ENCODE measurements around the gene PFKFB4.

The PFKFB4 gene

DNA sequence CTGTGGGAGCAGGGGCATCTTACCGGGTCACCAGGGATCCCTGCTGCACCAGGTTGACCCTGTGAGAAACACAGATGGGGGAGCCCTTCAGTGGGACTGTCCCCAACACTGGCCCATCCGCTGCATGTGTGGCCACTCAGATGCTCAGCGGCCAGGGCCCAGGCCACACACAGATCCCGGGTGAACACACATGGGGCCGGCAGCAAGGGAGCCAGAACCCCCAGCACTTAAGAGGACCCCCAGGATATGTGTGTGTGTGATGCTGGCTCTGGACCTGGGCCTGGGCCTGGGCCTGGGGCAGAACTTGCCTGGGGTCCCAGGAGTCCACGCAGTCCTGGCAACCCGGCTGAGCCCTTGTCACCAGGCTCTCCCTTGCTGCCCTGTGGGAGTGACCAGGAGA is 11.9 kb upstream of the PFKFB4 start:
- no peaks in the 10 kb centered on the region for H3K9me3 ChIP-seq (ENCODE audit: control insufficient read depth, low read length)
- no peaks in the 10 kb centered on the region for H3K4me1 ChIP-seq (ENCODE audit: control insufficient read depth, insufficient read depth, low read length, poor library complexity, severe bottlenecking)
- no peak for DNase-seq
- H3K27ac ChIP-seq (ENCODE audit: insufficient read depth, low read length, poor library complexity, severe bottlenecking): no peak overlapping the region
- no peaks in the 10 kb centered on the region for H3K36me3 ChIP-seq (ENCODE audit: control insufficient read depth, insufficient read depth, low read length)
- H3K27me3 ChIP-seq (replicated peaks; ENCODE audit: control insufficient read depth, insufficient read depth, low read length, poor library complexity, severe bottlenecking): no peaks in the 10 kb centered on the region
- no peak overlapping the region for H3K4me3 ChIP-seq (ENCODE audit: insufficient read depth, low read depth, low read length, poor library complexity, severe bottlenecking)

DNA sequence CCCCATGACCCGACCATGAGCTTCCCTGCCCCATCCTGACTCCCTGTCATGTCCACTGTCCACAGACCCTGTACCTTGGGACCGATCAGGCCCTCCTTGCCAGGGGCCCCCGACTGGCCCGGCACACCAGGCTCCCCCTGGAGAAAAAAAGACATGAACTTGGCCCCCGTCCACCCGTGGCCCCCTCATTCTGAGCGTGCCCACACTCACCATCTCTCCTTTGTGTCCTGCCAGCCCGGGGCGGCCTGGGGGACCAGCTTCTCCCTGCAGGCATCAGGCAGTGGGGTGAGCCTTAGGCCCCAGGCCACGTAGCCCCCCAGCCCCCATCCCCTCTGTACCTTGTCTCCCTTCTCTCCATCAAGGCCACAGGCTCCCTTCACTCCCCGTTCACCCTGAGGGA is 10.9 kb upstream of the PFKFB4 start:
- H3K27ac ChIP-seq (ENCODE audit: insufficient read depth, low read length, poor library complexity, severe bottlenecking): no peak overlapping the region
- no peaks in the 10 kb centered on the region for H3K27me3 ChIP-seq (replicated peaks; ENCODE audit: control insufficient read depth, insufficient read depth, low read length, poor library complexity, severe bottlenecking)
- no peaks in the 10 kb centered on the region for H3K4me1 ChIP-seq (ENCODE audit: control insufficient read depth, insufficient read depth, low read length, poor library complexity, severe bottlenecking)
- no peaks in the 10 kb centered on the region for H3K9me3 ChIP-seq (ENCODE audit: control insufficient read depth, low read length)
- no peaks in the 10 kb centered on the region for H3K36me3 ChIP-seq (ENCODE audit: control insufficient read depth, insufficient read depth, low read length)
- DNase-seq: no peak
- no peak overlapping the region for H3K4me3 ChIP-seq (ENCODE audit: insufficient read depth, low read depth, low read length, poor library complexity, severe bottlenecking)

DNA sequence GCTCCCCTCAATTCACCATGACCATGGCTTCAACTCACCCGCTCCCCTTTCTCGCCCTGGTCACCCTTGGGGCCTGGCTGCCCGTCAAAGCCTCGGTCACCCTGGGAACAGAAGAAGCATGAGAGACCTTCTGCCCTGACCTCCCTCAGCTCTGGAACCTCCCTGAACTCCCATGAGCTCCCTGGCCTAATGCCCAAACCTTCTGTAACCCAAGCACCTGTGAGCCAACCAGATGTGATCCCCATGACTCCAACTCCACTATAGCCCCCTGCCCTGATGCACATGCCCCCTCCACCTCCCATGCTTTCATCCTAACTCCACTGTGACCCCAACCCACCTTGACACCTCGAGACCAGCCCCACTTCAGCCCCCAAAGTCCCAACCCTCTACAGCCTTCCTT is 10.5 kb upstream of the PFKFB4 start:
- no peaks in the 10 kb centered on the region for H3K27me3 ChIP-seq (replicated peaks; ENCODE audit: control insufficient read depth, insufficient read depth, low read length, poor library complexity, severe bottlenecking)
- H3K36me3 ChIP-seq (ENCODE audit: control insufficient read depth, insufficient read depth, low read length): no peaks in the 10 kb centered on the region
- H3K9me3 ChIP-seq (ENCODE audit: control insufficient read depth, low read length): no peaks in the 10 kb centered on the region
- H3K4me3 ChIP-seq (ENCODE audit: insufficient read depth, low read depth, low read length, poor library complexity, severe bottlenecking): no peak overlapping the region
- H3K4me1 ChIP-seq (ENCODE audit: control insufficient read depth, insufficient read depth, low read length, poor library complexity, severe bottlenecking): no peaks in the 10 kb centered on the region
- H3K27ac ChIP-seq (ENCODE audit: insufficient read depth, low read length, poor library complexity, severe bottlenecking): no peak overlapping the region
- no peak for DNase-seq

- no peak for DNase-seq
- Histone ChIP-seq H3K27me3 (replicated peaks; ENCODE audit: control insufficient read depth, insufficient read depth, low read length, poor library complexity, severe bottlenecking) (no peaks in the 10 kb centered on the region), H3K9me3 (ENCODE audit: control insufficient read depth, low read length) (no peaks in the 10 kb centered on the region), H3K4me3 (ENCODE audit: insufficient read depth, low read depth, low read length, poor library complexity, severe bottlenecking) (no peak overlapping the region), H3K36me3 (ENCODE audit: control insufficient read depth, insufficient read depth, low read length) (no peaks in the 10 kb centered on the region), H3K27ac (ENCODE audit: insufficient read depth, low read length, poor library complexity, severe bottlenecking) (no peak overlapping the region), H3K4me1 (ENCODE audit: control insufficient read depth, insufficient read depth, low read length, poor library complexity, severe bottlenecking) (no peaks in the 10 kb centered on the region)
These were observed 9.8 kb upstream of the PFKFB4 start for GRCh38 chr3:48566401-48566760.

DNA sequence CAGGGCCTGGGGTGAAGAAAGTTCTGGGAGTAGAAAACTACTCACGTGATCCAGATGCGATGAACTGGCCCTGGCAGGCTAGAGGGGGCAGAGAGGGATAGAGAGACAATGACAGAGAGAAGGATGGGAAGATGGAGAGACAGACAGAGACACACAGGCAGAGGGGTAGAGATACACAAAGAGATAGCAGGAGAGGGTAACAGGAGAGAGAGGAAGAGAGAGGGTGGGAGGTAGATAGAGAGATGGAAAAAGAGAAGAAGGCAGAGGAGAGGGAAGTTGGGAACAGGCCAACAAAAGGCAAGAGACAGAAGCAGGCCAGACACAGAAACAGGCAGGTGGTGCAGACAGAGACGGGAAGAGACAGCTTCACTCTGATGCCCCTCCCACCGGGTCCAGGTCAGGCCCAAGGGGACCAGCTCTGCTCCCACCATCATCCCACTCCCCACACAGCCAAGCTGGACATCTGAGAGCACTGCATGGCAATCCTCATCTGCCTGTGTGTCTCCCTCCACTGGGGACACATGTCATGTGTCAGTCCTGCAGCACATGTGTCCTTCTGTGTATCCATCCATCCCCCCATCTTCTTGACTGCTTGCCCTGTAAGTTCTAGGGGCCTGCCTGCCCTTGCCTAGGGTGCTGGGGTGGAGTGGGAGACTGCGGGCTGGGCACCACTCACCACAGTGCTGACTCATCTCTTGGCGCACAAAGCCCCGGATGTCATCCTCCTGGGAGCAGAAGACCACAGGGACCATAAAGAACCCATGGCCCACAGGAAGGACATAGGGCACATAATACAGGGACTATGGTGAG is 9.2 kb upstream of the PFKFB4 start:
- Histone ChIP-seq H3K36me3 (ENCODE audit: control insufficient read depth, insufficient read depth, low read length) (no peaks in the 10 kb centered on the region), H3K27me3 (replicated peaks; ENCODE audit: control insufficient read depth, insufficient read depth, low read length, poor library complexity, severe bottlenecking) (no peaks in the 10 kb centered on the region), H3K4me1 (ENCODE audit: control insufficient read depth, insufficient read depth, low read length, poor library complexity, severe bottlenecking) (no peaks in the 10 kb centered on the region), H3K9me3 (ENCODE audit: control insufficient read depth, low read length) (no peaks in the 10 kb centered on the region), H3K4me3 (ENCODE audit: insufficient read depth, low read depth, low read length, poor library complexity, severe bottlenecking) (no peak overlapping the region), H3K27ac (ENCODE audit: insufficient read depth, low read length, poor library complexity, severe bottlenecking) (no peak overlapping the region)
- DNase-seq: no peak

- H3K9me3 ChIP-seq (ENCODE audit: control insufficient read depth, low read length): no peaks in the 10 kb centered on the region
- no peak for DNase-seq
- no peak overlapping the region for H3K27ac ChIP-seq (ENCODE audit: insufficient read depth, low read length, poor library complexity, severe bottlenecking)
- no peak overlapping the region for H3K4me3 ChIP-seq (ENCODE audit: insufficient read depth, low read depth, low read length, poor library complexity, severe bottlenecking)
- no peaks in the 10 kb centered on the region for H3K27me3 ChIP-seq (replicated peaks; ENCODE audit: control insufficient read depth, insufficient read depth, low read length, poor library complexity, severe bottlenecking)
- H3K36me3 ChIP-seq (ENCODE audit: control insufficient read depth, insufficient read depth, low read length): no peaks in the 10 kb centered on the region
- no peaks in the 10 kb centered on the region for H3K4me1 ChIP-seq (ENCODE audit: control insufficient read depth, insufficient read depth, low read length, poor library complexity, severe bottlenecking)
These were observed 8.6 kb upstream of the PFKFB4 start for GRCh38 chr3:48565186-48565585.

GRCh38 chr3:48564667-48565066 is 8.1 kb upstream of the PFKFB4 start:
- Histone ChIP-seq H3K9me3 (ENCODE audit: control insufficient read depth, low read length) (no peaks in the 10 kb centered on the region), H3K4me3 (ENCODE audit: insufficient read depth, low read depth, low read length, poor library complexity, severe bottlenecking) (no peak overlapping the region), H3K36me3 (ENCODE audit: control insufficient read depth, insufficient read depth, low read length) (no peaks in the 10 kb centered on the region), H3K27me3 (replicated peaks; ENCODE audit: control insufficient read depth, insufficient read depth, low read length, poor library complexity, severe bottlenecking) (no peaks in the 10 kb centered on the region), H3K4me1 (ENCODE audit: control insufficient read depth, insufficient read depth, low read length, poor library complexity, severe bottlenecking) (no peaks in the 10 kb centered on the region), H3K27ac (ENCODE audit: insufficient read depth, low read length, poor library complexity, severe bottlenecking) (no peak overlapping the region)
- DNase-seq: no peak

- Histone ChIP-seq H3K9me3 (ENCODE audit: control insufficient read depth, low read length) (no peaks in the 10 kb centered on the region), H3K4me1 (ENCODE audit: control insufficient read depth, insufficient read depth, low read length, poor library complexity, severe bottlenecking) (no peaks in the 10 kb centered on the region), H3K27ac (ENCODE audit: insufficient read depth, low read length, poor library complexity, severe bottlenecking) (no peak overlapping the region), H3K4me3 (ENCODE audit: insufficient read depth, low read depth, low read length, poor library complexity, severe bottlenecking) (no peak overlapping the region), H3K27me3 (replicated peaks; ENCODE audit: control insufficient read depth, insufficient read depth, low read length, poor library complexity, severe bottlenecking) (no peaks in the 10 kb centered on the region), H3K36me3 (ENCODE audit: control insufficient read depth, insufficient read depth, low read length) (no peaks in the 10 kb centered on the region)
- peak in 1 of 3 donors; percentile 25 for DNase-seq
These were observed 7.4 kb upstream of the PFKFB4 start for GRCh38 chr3:48564022-48564421.

DNA sequence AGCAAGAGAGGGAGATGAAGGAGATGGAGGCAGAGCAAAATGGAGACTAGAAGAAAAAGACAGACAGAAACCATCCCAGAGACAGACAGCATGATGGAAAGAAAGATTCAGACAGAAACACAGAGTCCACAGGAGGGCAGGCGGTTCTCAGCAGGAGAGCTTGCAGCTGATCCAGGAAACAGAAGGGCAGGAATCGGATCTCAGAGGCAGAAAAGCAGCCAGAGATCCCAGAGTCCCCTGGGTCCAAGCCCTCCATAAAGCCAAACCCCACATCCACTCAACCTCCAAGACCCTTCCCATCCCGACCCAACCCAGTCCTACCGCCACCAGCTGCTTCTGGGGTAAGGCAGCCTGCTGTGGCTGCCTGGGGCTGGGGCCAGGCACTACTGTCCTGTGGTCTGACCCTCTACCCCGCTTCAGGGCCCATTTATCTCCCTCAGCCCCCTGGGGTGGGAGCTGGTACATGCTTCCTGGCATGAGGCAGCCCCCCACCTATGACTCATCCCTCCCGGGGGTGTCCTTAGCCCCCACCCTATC is 6.8 kb upstream of the PFKFB4 start, which contains the start of gene UCN2:
UCN2 (minus strand) TSS at position 400 of the 537 bp plus-strand sequence. CDS start 657 bp downstream, outside the sequence.
- H3K9me3 ChIP-seq (ENCODE audit: control insufficient read depth, low read length): no peaks in the 10 kb centered on the region
- H3K27ac ChIP-seq (ENCODE audit: insufficient read depth, low read length, poor library complexity, severe bottlenecking): no peak within 1 kb of the TSS
- no peaks in the 10 kb centered on the region for H3K4me1 ChIP-seq (ENCODE audit: control insufficient read depth, insufficient read depth, low read length, poor library complexity, severe bottlenecking)
- no peak for DNase-seq
- no peaks in the 10 kb centered on the region for H3K27me3 ChIP-seq (replicated peaks; ENCODE audit: control insufficient read depth, insufficient read depth, low read length, poor library complexity, severe bottlenecking)
- no peaks in the 10 kb centered on the region for H3K36me3 ChIP-seq (ENCODE audit: control insufficient read depth, insufficient read depth, low read length)
- no peak within 1 kb of the TSS for H3K4me3 ChIP-seq (ENCODE audit: insufficient read depth, low read depth, low read length, poor library complexity, severe bottlenecking)

- no peak for DNase-seq
- Histone ChIP-seq H3K9me3 (ENCODE audit: control insufficient read depth, low read length) (no peaks in the 10 kb centered on the region), H3K4me1 (ENCODE audit: control insufficient read depth, insufficient read depth, low read length, poor library complexity, severe bottlenecking) (no peaks in the 10 kb centered on the region), H3K4me3 (ENCODE audit: insufficient read depth, low read depth, low read length, poor library complexity, severe bottlenecking) (no peak overlapping the region), H3K27ac (ENCODE audit: insufficient read depth, low read length, poor library complexity, severe bottlenecking) (no peak overlapping the region), H3K36me3 (ENCODE audit: control insufficient read depth, insufficient read depth, low read length) (no peaks in the 10 kb centered on the region), H3K27me3 (replicated peaks; ENCODE audit: control insufficient read depth, insufficient read depth, low read length, poor library complexity, severe bottlenecking) (no peaks in the 10 kb centered on the region)
These were observed 5.9 kb upstream of the PFKFB4 start for GRCh38 chr3:48562367-48563095.

Data from effector memory CD4-positive, alpha-beta T cell (primary cell).